NCI-H2196 (cell line): ENCODE measurements around the gene NBEA.
"Not testable (repeated sequence)": the region's sequence is repeated elsewhere in the genome, so short reads cannot be mapped to it uniquely, and the experiment has no call there.

Experiments
- DNase-seq: peaks from one replicate; lab custom pipeline; 2025; ENCODE audit not compliant: unreplicated experiment; lab: John Stamatoyannopoulos, UW

The NBEA gene

GRCh38 chr13:34941835-34942731 lies at the start of gene NBEA:
TSS of gene NBEA (plus strand) at chr13:34942270. CDS start at chr13:34942821, 551 bp downstream.
- DNase-seq, result peak; percentile 80

GRCh38 chr13:34894756-34895155 lies 47.3 kb upstream of the NBEA start:
- no peak for DNase-seq

DNA sequence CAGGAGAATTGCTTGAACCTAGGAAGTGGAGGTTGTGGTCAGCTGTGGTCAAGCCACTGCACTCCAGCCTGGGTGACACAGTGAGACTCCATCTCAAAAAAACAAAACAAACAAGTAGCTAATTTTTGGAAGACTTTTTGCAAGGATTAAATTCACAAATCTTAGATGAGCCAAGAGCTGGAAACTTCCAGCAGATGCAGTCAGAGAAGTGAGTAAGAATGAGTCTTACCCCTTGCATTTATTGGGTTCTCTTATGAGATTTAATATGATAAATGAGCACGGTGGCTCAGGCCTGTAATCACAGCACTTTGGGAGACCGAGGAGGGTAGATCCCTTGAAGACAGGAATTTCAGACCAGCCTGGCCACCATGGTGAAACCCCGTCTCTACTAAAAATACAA lies 44.9 kb upstream of the NBEA start:
- no peak for DNase-seq

- DNase-seq, result no peak
These were observed 42.2 kb upstream of the NBEA start for GRCh38 chr13:34899888-34900287.

GRCh38 chr13:34900288-34900739 lies 41.8 kb upstream of the NBEA start:
- no peak for DNase-seq

DNA sequence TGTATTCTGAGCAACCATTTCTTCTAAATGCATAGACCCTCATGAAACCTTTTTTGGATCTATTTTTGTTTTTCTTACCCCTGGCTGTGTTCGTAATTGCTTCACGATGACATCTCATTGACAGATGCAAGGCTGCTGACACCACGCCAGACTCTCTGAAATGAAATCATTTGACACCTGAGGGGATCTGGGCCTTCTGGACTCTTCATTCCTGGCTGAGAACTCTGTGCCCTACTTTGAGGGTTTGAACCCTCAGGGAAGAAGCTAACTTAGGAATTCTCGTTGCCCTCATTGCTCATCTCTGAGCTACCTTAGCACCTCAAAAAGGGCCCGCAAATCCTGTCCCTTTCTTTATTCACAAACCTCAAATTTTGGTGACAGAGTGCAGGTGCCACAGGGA lies 40.5 kb upstream of the NBEA start:
- no peak for DNase-seq

- DNase-seq, result no peak
These were observed 30.9 kb upstream of the NBEA start for GRCh38 chr13:34911159-34911558.

DNA sequence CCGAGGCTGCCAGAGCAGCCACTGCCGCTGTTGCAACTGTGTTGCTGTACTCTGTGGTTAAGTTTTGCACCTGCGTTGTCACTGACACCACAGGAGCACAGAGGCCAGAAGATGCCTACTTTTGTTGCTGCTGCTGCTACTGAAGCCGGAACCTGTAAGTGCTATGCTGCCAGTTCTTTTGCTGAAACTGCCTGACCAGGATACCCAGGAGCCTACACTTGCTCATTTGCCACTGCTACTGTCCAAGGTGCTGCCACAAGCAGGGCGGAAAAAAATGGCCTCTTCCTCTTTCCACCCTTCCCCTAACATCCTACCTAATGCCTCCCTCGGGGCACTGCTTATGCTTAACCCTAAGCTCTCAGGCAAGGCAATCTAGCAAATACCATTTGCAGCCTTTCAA lies 29.0 kb upstream of the NBEA start:
- DNase-seq, result no peak

DNA sequence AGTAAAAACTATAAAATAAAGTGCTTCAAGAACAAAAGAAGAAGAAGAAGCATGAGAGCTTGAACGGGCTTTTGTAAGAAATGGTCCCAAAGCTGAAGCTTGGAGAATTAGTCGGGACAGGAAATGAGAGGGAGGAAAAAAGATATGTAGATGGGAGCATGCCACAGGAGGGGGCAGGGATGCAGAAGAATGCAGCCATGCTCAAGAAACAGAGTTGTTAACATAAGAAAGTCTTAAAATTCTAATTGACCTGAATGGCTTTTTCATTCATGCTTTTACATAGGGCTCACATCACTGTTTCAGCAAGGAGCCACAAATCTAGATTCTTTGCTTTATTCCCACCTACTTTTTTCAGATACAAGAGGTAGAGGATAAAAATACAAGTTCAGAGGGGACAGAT lies 27.7 kb upstream of the NBEA start:
- DNase-seq, result no peak

DNA sequence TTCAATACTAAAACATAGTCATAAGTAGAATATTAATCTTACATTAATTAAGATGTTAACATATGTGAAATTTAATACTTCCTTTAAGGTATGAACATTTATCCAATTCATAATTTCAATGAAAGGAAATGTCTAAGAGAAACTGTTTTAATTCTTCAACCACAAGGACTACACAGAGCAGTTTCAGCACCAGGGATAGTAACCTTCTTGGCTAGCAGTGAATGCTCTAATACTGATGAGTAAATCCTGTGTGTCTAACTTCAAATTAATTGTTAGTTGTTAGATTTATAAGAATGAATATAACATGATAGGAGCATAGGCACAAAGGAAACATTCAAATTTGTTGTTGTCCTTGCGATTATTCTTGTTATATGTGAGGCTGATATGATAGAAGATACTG lies 15.6 kb upstream of the NBEA start:
- no peak for DNase-seq

- DNase-seq, result not testable (repeated sequence)
These were observed 13.4 kb upstream of the NBEA start for GRCh38 chr13:34928676-34929075.

DNA sequence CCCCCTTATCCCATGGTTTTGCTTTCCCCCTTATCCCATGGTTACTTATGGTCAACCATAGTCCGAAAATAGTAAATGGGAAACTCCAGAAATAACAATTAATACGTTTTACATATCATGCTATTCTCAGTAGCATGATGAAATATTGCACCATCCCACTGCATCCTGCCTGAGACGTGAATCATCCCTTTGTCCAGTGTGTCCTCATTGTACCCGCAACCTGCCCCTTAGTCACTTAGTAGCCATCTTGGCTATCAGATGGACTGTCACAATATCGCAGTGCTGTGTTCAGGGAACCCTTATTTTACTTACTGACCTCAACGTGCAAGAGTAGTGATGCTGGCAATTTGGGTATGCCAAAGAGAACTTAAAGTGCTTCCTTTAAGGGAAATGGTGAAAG lies 10.5 kb upstream of the NBEA start:
- no peak for DNase-seq

GRCh38 chr13:34933349-34933748 lies 8.7 kb upstream of the NBEA start:
- DNase-seq, result peak; percentile 3

GRCh38 chr13:34933786-34934185 lies 8.3 kb upstream of the NBEA start:
- DNase-seq, result no peak

DNA sequence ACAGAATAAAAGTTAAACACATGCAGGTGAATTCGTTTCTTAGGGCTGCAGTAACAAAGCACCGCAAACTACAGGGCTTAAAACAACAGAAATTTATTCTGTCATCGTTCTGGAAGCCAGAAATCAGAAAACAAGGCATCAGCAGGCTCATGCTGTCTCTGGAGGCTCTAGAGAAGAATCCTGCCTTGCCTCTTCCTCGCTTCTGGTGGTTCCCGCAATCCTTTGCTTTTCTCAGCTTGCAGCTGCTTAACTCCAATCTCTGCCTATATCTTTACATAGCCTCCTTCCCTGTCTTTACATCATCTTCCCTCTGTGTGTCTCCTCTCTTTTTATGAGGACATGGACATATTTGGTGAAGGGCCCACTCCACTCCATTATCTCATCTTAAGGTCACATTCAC lies 6.2 kb upstream of the NBEA start:
- DNase-seq, result no peak

DNA sequence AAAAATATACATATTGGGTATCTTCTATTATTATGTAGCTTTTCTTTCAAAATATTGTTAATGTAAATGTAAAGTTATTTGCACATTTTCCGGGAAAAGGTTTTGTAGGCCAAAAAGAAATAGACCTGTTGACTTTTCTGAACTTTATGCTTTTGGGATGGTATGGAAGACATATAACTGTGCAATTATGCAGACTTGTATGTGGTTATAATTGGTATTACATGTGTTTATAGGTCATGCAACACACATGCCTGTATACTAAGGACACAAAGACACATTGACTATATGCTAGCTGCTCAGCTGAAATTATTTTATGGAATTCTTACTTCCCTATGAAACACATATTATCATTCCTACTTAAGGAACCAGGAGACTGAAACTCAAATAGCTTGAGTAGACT lies 2.3 kb upstream of the NBEA start:
- no peak for DNase-seq

GRCh38 chr13:34941436-34941834 lies 635 bp upstream of the NBEA start:
- no peak for DNase-seq

DNA sequence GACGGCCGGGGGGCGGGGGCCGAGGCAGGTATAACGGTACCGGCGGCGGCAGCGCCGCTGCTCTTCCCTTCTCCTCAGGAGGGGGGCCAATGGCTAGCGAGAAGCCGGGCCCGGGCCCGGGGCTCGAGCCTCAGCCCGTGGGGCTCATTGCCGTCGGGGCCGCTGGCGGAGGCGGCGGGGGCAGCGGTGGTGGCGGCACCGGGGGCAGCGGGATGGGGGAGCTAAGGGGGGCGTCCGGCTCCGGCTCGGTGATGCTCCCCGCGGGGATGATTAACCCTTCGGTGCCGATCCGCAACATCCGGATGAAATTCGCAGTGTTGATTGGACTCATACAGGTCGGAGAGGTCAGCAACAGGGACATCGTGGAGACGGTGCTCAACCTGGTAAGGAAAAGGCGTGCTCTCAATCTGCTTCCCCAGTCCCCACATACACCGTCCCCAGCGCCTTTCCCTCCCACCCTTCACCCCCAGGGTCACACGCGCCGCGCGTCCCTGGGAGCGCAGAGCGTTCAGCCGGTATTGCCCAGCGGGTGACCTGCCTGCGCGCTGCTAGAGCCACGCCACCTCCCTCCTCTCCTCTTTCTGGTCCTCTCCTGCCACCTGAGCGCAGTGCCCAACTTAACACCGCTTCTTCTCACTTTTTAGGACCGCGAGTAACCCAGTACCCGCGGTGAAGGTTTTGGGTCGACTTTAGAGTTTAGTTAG lies 814 bp downstream of the NBEA start:
- peak; percentile 9 for DNase-seq

DNA sequence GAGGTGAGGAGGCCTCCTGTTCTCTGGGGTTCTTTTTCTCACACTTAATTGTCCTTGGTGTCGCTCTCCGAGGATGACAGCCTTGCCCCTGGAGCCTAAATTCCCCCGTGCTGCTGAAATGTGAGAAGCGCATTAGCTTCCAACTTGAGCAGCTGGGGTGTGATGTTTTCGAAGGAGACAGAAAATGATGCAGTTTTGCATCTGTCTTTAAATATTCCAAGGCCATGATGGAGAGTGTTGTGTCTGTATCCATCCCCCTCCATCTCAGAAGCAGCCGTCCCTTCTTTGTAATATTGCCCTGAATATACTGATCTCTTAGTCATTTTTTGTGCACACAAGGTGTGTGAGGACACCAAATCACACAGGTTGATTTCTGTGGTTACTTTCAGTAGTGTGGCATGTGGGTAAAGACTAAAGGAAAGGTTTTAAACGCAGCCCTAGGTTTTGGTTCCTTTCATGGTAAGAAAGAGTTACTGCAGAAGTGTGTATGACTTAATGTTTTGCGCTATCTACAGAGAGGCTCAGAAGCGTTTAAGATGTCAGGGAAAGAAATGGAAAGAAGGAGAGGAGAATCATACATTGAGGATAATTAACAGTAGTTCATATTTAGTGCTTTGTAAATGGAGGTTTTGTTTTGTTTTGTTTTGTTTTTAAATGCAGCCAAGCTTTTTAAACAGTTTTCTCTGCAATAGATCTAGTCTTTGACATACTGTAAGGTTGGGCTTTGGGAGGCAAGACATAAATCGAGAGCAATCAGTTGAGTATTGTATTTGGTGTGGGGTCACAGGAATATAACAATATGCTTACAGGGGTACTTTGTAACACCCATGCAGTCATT lies 1.6 kb downstream of the NBEA start:
- no peak for DNase-seq

GRCh38 chr13:34944274-34944634 lies 2.2 kb downstream of the NBEA start:
- no peak for DNase-seq

GRCh38 chr13:34944751-34945150 lies 2.7 kb downstream of the NBEA start:
- no peak for DNase-seq
